GM21423 (cell line): ENCODE data around the gene DRC7.

Experiments
- ATAC-seq: cut with Tn5 transposase; IDR thresholded peaks from one replicate; pipeline ENCODE4 v1.9.1; 2021; ENCODE audit warnings: mild to moderate bottlenecking, moderate library complexity; ENCODE audit not compliant: unreplicated experiment

Gene DRC7

DNA sequence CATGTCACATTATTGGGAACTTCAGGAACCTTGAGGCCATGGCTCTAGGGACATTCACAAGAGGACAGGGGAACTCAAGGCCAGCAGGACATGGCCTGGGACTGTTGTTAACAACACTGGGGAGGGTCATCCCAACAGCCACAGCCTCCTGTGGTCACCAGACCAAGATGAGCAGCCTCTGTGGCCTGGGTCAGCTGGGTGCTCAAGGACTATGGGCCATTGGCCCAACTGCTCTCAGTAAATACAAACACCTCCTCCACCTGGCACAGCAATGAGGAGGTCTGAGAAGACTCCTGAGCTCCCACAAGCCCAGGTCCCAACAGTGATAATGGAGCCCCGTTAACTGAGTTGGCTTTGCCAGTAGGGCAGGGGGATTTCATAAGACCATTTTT lies 86.7 kb downstream of the DRC7 start:
- ATAC-seq = no peak
